GM12878 (cell line): ENCODE results near the gene TRAPPC4. TPM values are rescaled to one million over a fixed set of nuclear protein-coding genes. Genes with fewer than 3 reads are reported as not detected.

Experiments
- ASH2L ChIP-seq: fragments of 300-600, 200-600 bp; sonication (generic); IDR thresholded peaks from 2 replicates; pipeline ENCODE4 v1.6.1; 2017; ENCODE audit warnings: low read depth, mild to moderate bottlenecking, borderline replicate concordance
- BACH1 ChIP-seq: fragments of 450-650 bp; IDR thresholded peaks from 2 replicates; pipeline ENCODE4 v1.6.1; 2017; ENCODE audit warnings: mild to moderate bottlenecking, borderline replicate concordance
- BCL11A ChIP-seq: IDR thresholded peaks from 2 replicates; pipeline ENCODE4 v1.6.1; 2011; ENCODE audit warnings: low read depth, low read length
- CBFB ChIP-seq: IDR thresholded peaks from 2 replicates; pipeline ENCODE4 v1.6.1; 2016; ENCODE audit warnings: antibody characterized with exemption, low read depth
- CBX5 ChIP-seq: sonication (generic); IDR thresholded peaks from 2 replicates; pipeline ENCODE4 v1.6.1; 2016; ENCODE audit warnings: low read depth, moderate library complexity, mild to moderate bottlenecking, inconsistent platforms
- CEBPB ChIP-seq, 2 experiments: fragments of 150-350 bp in 1 of 2; IDR thresholded peaks; 2 replicates each; pipeline ENCODE4 v1.6.1; 2012 to 2014; ENCODE audit warnings: low read depth in 2 of 2, low read length in 2 of 2, borderline replicate concordance in 1 of 2, inconsistent platforms in 1 of 2
- CHD4 ChIP-seq: fragments of 200-600 bp; sonication (generic); IDR thresholded peaks from 2 replicates; pipeline ENCODE4 v1.6.1; 2016; ENCODE audit warnings: mild to moderate bottlenecking
- DPF2 ChIP-seq: fragments of 450-650 bp; IDR thresholded peaks from 2 replicates; pipeline ENCODE4 v1.6.1; 2017; ENCODE audit warnings: mild to moderate bottlenecking
- EED ChIP-seq: sonication (generic); IDR thresholded peaks from 2 replicates; pipeline ENCODE4 v1.6.1; 2016; ENCODE audit warnings: antibody characterized with exemption, low read depth
- EGR1 ChIP-seq, 2 experiments: IDR thresholded peaks; 1 replicate in 1 of 2; 2 replicates in 1 of 2; pipeline ENCODE4 v1.6.1; 2011 to 2012; ENCODE audit warnings: low read depth in 2 of 2, low read length in 2 of 2, borderline replicate concordance in 1 of 2, mild to moderate bottlenecking in 1 of 2, moderate library complexity in 1 of 2
- FOXM1 ChIP-seq: IDR thresholded peaks from 2 replicates; pipeline ENCODE4 v1.6.1; 2012; ENCODE audit warnings: low read depth, mild to moderate bottlenecking, inconsistent platforms, low read length, moderate library complexity
- HDAC2 ChIP-seq: fragments of 200-600 bp; sonication (generic); IDR thresholded peaks from 2 replicates; pipeline ENCODE4 v1.6.1; 2017
- KDM1A ChIP-seq: fragments of 200-600 bp; sonication (generic); IDR thresholded peaks from 2 replicates; pipeline ENCODE4 v1.6.1; 2016; ENCODE audit warnings: borderline replicate concordance
- MEF2A ChIP-seq: IDR thresholded peaks from 2 replicates; pipeline ENCODE4 v1.6.1; 2011; ENCODE audit warnings: low read depth, mild to moderate bottlenecking, low read length, moderate library complexity; ENCODE audit not compliant: insufficient read depth
- MTA3 ChIP-seq: IDR thresholded peaks from 2 replicates; pipeline ENCODE4 v1.6.1; 2012; ENCODE audit warnings: low read length, inconsistent platforms, borderline replicate concordance
- NR2C1 ChIP-seq: fragments of 450-650 bp; IDR thresholded peaks from 2 replicates; pipeline ENCODE4 v1.6.1; 2017; ENCODE audit warnings: antibody characterized with exemption, mild to moderate bottlenecking, moderate library complexity
- POLR2A ChIP-seq: IDR thresholded peaks from 2 replicates; pipeline ENCODE4 v1.6.1; 2011; ENCODE audit warnings: low read depth, mild to moderate bottlenecking, low read length
- POU2F2 ChIP-seq: IDR thresholded peaks from 3 replicates; pipeline ENCODE4 v1.6.1; 2011; ENCODE audit warnings: low read depth, mild to moderate bottlenecking, low read length, borderline replicate concordance
- SIN3A ChIP-seq: IDR thresholded peaks from 2 replicates; pipeline ENCODE4 v1.6.1; 2012; ENCODE audit warnings: low read depth, low read length, improper control_type of control experiment
- SMAD1 ChIP-seq: fragments of 450-650 bp; IDR thresholded peaks from 2 replicates; pipeline ENCODE4 v1.6.1; 2018; ENCODE audit warnings: mild to moderate bottlenecking, low read depth; ENCODE audit not compliant: partially characterized antibody
- SMC3 ChIP-seq: IDR thresholded peaks from 2 replicates; pipeline ENCODE4 v1.6.1; 2011; ENCODE audit warnings: low read length, improper control_type of control experiment, borderline replicate concordance
- TBL1XR1 ChIP-seq: IDR thresholded peaks from 2 replicates; pipeline ENCODE4 v1.6.1; 2012; ENCODE audit warnings: low read depth, low read length, improper control_type of control experiment
- WRNIP1 ChIP-seq: IDR thresholded peaks from 2 replicates; pipeline ENCODE4 v1.6.1; 2011; ENCODE audit warnings: low read depth, low read length, improper control_type of control experiment, borderline replicate concordance
- polyA plus RNA-seq, 11 experiments: library from polyadenylated mRNA; depleted of rRNA in 4 of 11; unstranded in 6 of 11; stranded (reverse) in 5 of 11; fragments of >200 nt; fragmentation: Nextera tagmentation in 4 of 11; fragmentation: Illumina TruSeq in 1 of 11; extraction: Ambion mirVana in 4 of 11; extraction: Trizol in 1 of 11; gene quantifications; 1 replicate in 1 of 11; 2 replicates in 10 of 11; pipeline versions ENCODE4 v1.2.1 to v1.2.3, GENCODE V29; 2011 to 2016; ENCODE audit warnings: inconsistent platforms in 2 of 11, missing spikeins in 2 of 11, low read depth in 1 of 11
- total RNA-seq, 4 experiments: library from RNA; depleted of rRNA in 3 of 4; stranded (reverse); fragments of >200 nt in 3 of 4; fragmentation: Illumina TruSeq in 1 of 4; extraction: Trizol in 1 of 4; gene quantifications; 2 replicates each; pipeline versions ENCODE4 v1.2.1 to v1.2.3, GENCODE V29; 2013 to 2021
- TF ChIP-seq, protein P1 (sequence below): fragments of 450-650 bp; formaldehyde crosslinking; IDR thresholded peaks from 2 replicates; pipeline ENCODE4 v1.4.0; 2020; ENCODE audit warnings: mild to moderate bottlenecking, moderate library complexity
- TF ChIP-seq, protein P2 (sequence below): fragments of 450-650 bp; IDR thresholded peaks from 2 replicates; pipeline ENCODE4 v1.6.1; 2016; ENCODE audit warnings: mild to moderate bottlenecking
- TF ChIP-seq, protein P3 (sequence below): fragments of 450-650 bp; IDR thresholded peaks from 2 replicates; pipeline ENCODE4 v1.6.1; 2017; ENCODE audit warnings: antibody characterized with exemption, mild to moderate bottlenecking, moderate library complexity

TRAPPC4 gene
- total and polyA plus RNA-seq, 10 of the 15 experiments (the other 5 are each of a cell fraction or from before 2014, with no cell fraction given), result 61.6 to 231 (median 98.8) TPM

DNA sequence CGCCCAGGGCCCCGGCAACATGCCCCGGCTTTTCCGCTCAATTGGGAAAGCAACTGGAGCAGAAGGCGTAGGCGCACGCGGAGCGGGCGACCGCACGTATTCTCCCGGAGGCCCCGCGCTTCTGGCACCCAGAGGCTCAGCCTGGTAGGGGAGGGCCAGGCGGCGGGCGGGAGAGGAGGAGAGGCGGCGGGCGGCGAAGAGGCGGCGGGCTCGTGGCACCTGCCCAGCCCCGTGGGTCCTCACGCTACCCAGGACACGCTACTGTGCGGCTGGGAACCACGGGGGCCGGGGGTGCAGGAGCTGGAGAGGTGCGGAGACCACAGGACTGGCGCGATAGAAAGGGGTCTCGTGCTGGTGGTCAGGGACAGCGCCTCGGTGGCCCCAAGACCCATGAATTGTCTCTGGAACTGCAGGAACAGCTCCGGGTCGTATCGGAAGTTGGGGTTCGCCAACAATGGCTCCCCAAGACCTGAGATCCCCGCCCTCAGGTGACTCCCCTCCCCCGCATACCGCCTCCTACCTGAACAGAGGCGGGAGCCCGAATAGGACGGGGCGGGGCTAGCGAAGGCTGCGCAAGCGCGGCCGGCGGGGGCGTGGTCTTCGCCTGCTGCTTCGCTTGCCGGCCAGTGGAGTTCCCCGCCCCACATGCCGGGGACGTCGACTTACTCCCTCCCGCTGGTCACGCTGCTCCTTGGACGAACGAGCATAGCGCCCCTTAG, 11.9 kb downstream of the TRAPPC4 start, which contains the start of gene SLC37A4 (continued):
- TF ChIP-seq, protein P1, sequence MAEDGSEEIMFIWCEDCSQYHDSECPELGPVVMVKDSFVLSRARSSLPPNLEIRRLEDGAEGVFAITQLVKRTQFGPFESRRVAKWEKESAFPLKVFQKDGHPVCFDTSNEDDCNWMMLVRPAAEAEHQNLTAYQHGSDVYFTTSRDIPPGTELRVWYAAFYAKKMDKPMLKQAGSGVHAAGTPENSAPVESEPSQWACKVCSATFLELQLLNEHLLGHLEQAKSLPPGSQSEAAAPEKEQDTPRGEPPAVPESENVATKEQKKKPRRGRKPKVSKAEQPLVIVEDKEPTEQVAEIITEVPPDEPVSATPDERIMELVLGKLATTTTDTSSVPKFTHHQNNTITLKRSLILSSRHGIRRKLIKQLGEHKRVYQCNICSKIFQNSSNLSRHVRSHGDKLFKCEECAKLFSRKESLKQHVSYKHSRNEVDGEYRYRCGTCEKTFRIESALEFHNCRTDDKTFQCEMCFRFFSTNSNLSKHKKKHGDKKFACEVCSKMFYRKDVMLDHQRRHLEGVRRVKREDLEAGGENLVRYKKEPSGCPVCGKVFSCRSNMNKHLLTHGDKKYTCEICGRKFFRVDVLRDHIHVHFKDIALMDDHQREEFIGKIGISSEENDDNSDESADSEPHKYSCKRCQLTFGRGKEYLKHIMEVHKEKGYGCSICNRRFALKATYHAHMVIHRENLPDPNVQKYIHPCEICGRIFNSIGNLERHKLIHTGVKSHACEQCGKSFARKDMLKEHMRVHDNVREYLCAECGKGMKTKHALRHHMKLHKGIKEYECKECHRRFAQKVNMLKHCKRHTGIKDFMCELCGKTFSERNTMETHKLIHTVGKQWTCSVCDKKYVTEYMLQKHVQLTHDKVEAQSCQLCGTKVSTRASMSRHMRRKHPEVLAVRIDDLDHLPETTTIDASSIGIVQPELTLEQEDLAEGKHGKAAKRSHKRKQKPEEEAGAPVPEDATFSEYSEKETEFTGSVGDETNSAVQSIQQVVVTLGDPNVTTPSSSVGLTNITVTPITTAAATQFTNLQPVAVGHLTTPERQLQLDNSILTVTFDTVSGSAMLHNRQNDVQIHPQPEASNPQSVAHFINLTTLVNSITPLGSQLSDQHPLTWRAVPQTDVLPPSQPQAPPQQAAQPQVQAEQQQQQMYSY (CRISPR knock-in tag), result no peak
- TF ChIP-seq MTA3, result no peak
- TF ChIP-seq CHD4, result no peak
- TF ChIP-seq TBL1XR1, result no peak
- no peak for TF ChIP-seq FOXM1
- no peak for TF ChIP-seq HDAC2
- TF ChIP-seq NR2C1, result no peak
- TF ChIP-seq CBFB, result peak; percentile 56; the same call in 1 of the 2 replicates
- no peak for TF ChIP-seq BACH1
- peak in 1 of 2 experiments; percentile 94; a peak in 2 of 3 replicates for TF ChIP-seq EGR1 (IDR thresholded peaks at IDR 0.05; ENCODE audit: borderline replicate concordance in 1 of 2, low read depth in 2 of 2, low read length in 2 of 2)
- no peak for TF ChIP-seq POU2F2
- TF ChIP-seq SMAD1, result no peak
- peak; percentile 69 for TF ChIP-seq POLR2A
- TF ChIP-seq DPF2, result 0 out of 2 replicates have a peak, but pooled peaks have one; percentile 54
- no peak for TF ChIP-seq EED
- no peak for TF ChIP-seq BCL11A
- TF ChIP-seq MEF2A, result 0 out of 2 replicates have a peak, but pooled peaks have one; percentile 27
- TF ChIP-seq, protein P2, sequence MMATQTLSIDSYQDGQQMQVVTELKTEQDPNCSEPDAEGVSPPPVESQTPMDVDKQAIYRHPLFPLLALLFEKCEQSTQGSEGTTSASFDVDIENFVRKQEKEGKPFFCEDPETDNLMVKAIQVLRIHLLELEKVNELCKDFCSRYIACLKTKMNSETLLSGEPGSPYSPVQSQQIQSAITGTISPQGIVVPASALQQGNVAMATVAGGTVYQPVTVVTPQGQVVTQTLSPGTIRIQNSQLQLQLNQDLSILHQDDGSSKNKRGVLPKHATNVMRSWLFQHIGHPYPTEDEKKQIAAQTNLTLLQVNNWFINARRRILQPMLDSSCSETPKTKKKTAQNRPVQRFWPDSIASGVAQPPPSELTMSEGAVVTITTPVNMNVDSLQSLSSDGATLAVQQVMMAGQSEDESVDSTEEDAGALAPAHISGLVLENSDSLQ, result no peak
- 0 out of 2 replicates have a peak, but pooled peaks have one; percentile 41 for TF ChIP-seq SIN3A
- no peak for TF ChIP-seq SMC3
- no peak for TF ChIP-seq CEBPB (IDR thresholded peaks at IDR 0.05; ENCODE audit: borderline replicate concordance in 1 of 2, low read depth in 2 of 2, low read length in 2 of 2)
- no peak for TF ChIP-seq WRNIP1
- no peak for TF ChIP-seq ASH2L
- TF ChIP-seq KDM1A, result no peak
- TF ChIP-seq, protein P3, sequence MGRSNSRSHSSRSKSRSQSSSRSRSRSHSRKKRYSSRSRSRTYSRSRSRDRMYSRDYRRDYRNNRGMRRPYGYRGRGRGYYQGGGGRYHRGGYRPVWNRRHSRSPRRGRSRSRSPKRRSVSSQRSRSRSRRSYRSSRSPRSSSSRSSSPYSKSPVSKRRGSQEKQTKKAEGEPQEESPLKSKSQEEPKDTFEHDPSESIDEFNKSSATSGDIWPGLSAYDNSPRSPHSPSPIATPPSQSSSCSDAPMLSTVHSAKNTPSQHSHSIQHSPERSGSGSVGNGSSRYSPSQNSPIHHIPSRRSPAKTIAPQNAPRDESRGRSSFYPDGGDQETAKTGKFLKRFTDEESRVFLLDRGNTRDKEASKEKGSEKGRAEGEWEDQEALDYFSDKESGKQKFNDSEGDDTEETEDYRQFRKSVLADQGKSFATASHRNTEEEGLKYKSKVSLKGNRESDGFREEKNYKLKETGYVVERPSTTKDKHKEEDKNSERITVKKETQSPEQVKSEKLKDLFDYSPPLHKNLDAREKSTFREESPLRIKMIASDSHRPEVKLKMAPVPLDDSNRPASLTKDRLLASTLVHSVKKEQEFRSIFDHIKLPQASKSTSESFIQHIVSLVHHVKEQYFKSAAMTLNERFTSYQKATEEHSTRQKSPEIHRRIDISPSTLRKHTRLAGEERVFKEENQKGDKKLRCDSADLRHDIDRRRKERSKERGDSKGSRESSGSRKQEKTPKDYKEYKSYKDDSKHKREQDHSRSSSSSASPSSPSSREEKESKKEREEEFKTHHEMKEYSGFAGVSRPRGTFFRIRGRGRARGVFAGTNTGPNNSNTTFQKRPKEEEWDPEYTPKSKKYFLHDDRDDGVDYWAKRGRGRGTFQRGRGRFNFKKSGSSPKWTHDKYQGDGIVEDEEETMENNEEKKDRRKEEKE, result no peak
- TF ChIP-seq CBX5, result no peak
